Measurements from ENCODE around the gene FANCE. TPM values are rescaled to one million over a fixed set of nuclear protein-coding genes. Genes with fewer than 3 reads are reported as not detected.

Gene FANCE
- total RNA-seq, 2 donors from 2014 or later = 4.9 to 9.2 TPM

- H3K4me3 ChIP-seq = no peak overlapping the region
- ATAC-seq = no peak
- H3K36me3 ChIP-seq (replicated peaks in 1 of 2; ENCODE audit: insufficient read depth in 1 of 2, low read depth in 2 of 2) = no peaks in the 10 kb centered on the region
- H3K27me3 ChIP-seq = no peaks in the 10 kb centered on the region
- peak overlapping the region in 1 of 4 donors; percentile 36 for H3K27ac ChIP-seq
- DNase-seq = no peak
- no peak for TF ChIP-seq POLR2A (IDR thresholded peaks at IDR 0.05)
- no peak for TF ChIP-seq CTCF (IDR thresholded peaks at IDR 0.05)
- H3K9me3 ChIP-seq = no peaks in the 10 kb centered on the region
- intact Hi-C loops (cut with DNase I) = no loop called here
- peaks cover 58% of the 10 kb centered on the region for H3K4me1 ChIP-seq
- WGBS, 2 donors = 92 to 93% methylated on average over 1 of the region's 1 CpG
These were observed 36.9 kb downstream of the FANCE start for GRCh38 chr6:35489066-35489465.

DNA sequence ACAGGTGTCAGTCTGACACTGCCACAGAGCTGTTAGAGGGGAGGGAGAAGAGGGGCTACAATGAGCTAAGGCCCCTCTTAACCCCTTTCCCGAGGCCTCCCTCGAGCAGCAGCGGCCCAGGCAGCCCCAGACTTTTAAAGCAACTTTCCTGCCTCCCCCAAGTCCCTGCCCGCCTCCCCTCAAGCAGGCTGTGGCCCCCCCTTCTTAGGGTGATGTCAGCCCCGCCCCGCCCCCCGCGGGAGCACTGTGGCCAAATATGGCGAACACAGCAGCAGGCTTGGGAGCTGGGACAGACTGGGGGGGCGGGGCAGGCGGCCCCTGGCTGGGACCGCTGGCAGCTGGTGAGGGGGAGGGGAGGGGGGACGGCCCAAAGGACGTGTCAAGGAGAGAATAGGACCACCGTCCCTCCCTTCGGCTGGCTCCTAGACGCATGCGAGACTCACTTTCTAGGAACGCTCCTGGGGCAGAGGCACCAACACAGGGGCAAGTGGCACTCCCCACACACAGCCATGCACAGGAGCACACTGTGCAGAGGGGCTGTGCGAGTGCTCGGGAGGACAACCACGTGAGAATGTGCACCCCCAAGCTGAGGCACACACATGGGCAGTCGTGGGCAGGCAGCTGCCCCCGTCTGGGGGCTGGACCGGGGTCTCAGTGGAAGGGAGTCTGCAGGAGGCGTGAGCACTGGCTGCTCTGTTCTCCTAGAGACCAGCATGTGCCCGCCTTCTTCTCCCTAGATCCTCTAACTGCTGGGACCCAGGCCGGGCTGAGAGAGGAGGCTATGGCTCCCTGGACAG is 38.1 kb downstream of the FANCE start:
- Histone ChIP-seq H3K27ac (peak overlapping the region in 3 of 4 donors; percentile 2 to 42 (median 36)), H3K27me3 (no peaks in the 10 kb centered on the region), H3K36me3 (replicated peaks in 1 of 2; ENCODE audit: insufficient read depth in 1 of 2, low read depth in 2 of 2) (no peaks in the 10 kb centered on the region), H3K9me3 (no peaks in the 10 kb centered on the region), H3K4me3 (no peak overlapping the region), H3K4me1 (peaks cover 64% of the 10 kb centered on the region)
- intact Hi-C loops (cut with DNase I) = no loop called here
- DNase-seq (peak; percentile 52 to 81 (median 74)), ATAC-seq (peak; percentile 26)
- TF ChIP-seq POLR2A (IDR thresholded peaks at IDR 0.05) (no peak), CTCF (IDR thresholded peaks at IDR 0.05) (no peak)
- WGBS, 2 donors = 35 to 58% methylated on average over 10 to 28 of the region's 28 CpGs

GRCh38 chr6:35490821-35491557 is 38.9 kb downstream of the FANCE start:
- ATAC-seq (no peak), DNase-seq (no peak)
- H3K36me3 ChIP-seq (replicated peaks in 1 of 2; ENCODE audit: insufficient read depth in 1 of 2, low read depth in 2 of 2) = no peaks in the 10 kb centered on the region
- no peaks in the 10 kb centered on the region for H3K9me3 ChIP-seq
- TF ChIP-seq POLR2A (IDR thresholded peaks at IDR 0.05) = no peak
- TF ChIP-seq CTCF (IDR thresholded peaks at IDR 0.05) = no peak
- 66 to 71% methylated on average over 8 of the region's 8 CpGs for WGBS, 2 donors
- H3K27ac ChIP-seq = peak overlapping the region in 2 of 4 donors; percentile 2 to 36
- H3K4me3 ChIP-seq = no peak overlapping the region
- H3K4me1 ChIP-seq = peaks cover 64% of the 10 kb centered on the region
- H3K27me3 ChIP-seq = no peaks in the 10 kb centered on the region
- intact Hi-C loops (cut with DNase I) = no loop called here

GRCh38 chr6:35491558-35492257 is 39.6 kb downstream of the FANCE start:
- peaks cover 59% of the 10 kb centered on the region for H3K4me1 ChIP-seq
- H3K27me3 ChIP-seq = no peaks in the 10 kb centered on the region
- no peaks in the 10 kb centered on the region for H3K36me3 ChIP-seq (replicated peaks in 1 of 2; ENCODE audit: insufficient read depth in 1 of 2, low read depth in 2 of 2)
- no peak for TF ChIP-seq CTCF (IDR thresholded peaks at IDR 0.05)
- TF ChIP-seq POLR2A (IDR thresholded peaks at IDR 0.05) = no peak
- H3K4me3 ChIP-seq = no peak overlapping the region
- no peak for DNase-seq
- no peak overlapping the region for H3K27ac ChIP-seq
- 64 to 86% methylated on average over 3 to 4 of the region's 5 CpGs for WGBS, 2 donors
- no peak for ATAC-seq
- intact Hi-C loops (cut with DNase I) = no loop called here
- H3K9me3 ChIP-seq = no peaks in the 10 kb centered on the region

All from body of pancreas (tissue), 4 donors.